DMS114 treated with DMSO at 0.1 percent for 48 hours (cell line): ENCODE results near the gene DAZL.

Source experiments
- DNase-seq: peaks from one replicate; lab custom pipeline; 2025; ENCODE audit not compliant: unreplicated experiment; lab: John Stamatoyannopoulos, UW

Gene DAZL

GRCh38 chr3:16546186-16547010, 58.8 kb downstream of the DAZL start:
- no peak for DNase-seq

DNA sequence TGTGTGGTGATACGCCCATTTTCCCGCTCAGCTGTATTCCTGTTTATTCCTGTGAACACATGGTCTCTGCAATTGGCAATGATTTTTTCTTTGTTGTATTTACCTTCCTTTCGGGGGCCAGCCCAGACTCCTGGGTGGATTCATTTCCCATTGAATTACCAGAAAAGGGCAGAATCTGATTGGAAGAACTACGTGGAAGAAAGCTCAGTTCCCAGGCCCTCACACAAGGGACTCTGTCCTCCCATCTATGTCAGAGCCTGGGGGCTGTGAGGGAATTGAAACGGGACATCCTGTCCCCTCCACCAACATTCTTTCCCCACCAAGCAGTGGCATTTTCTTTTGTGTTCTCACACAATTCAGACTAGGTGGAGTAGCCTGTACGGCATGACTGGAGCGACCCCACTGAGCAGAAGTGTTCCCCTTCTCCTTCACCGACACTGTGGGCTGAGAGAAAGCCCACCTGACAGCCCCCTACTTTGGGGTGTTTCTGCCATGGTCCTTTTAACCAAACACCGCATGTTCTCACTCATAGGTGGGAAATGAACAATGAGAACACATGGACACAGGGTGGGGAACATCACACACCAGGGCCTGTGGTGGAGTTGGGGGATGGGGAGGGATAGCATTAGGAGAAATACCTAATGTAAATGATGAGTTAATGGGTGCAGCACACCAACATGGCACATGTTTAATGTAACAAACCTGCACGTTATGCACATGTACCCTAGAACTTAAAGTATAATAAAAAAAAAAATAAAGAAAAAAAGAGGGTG, 59.6 kb downstream of the DAZL start:
- no peak for DNase-seq

DNA sequence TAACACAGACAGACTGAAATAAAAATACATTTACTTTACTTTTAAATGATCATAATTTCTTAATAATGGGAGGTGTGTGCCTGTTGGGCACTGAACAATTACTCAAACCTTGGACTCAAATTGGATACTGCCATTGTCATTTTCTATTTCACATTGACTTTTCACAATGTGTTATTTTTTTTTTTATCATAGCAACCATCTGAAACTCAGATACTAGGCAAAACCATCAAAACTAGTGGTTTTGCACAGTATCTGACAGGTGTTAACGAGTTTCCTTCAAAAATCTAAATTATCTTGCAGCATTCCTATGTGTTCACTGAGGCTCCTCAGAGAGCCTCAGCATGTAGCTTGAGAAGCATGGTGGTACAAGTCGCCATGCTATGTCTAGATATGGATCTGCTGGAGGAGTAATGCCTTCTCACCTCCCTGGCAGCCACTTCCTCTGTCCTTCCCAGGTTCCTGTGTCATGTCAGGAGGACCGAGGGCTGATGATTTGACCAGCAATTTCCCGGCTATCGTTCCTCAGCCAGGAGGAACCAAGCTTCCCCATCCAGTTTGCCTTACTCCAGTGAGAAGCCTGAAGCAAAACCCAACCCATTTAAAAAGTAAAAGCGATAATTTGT, 61.9 kb downstream of the DAZL start:
- no peak for DNase-seq

- no peak for DNase-seq
Measured at GRCh38 chr3:16538507-16538906, 66.7 kb downstream of the DAZL start.

GRCh38 chr3:16536996-16537395, 68.2 kb downstream of the DAZL start:
- no peak for DNase-seq
